DOHH2 (cell line): ENCODE measurements around the gene CEP112.

Experiments used
- H3F3A ChIP-seq: fragments of 200-600 bp; sonication (generic), shearing (Covaris generic); 2 replicates; pipeline ENCODE4 v1.6.0; 2016; ENCODE audit warnings: antibody characterized with exemption, mild to moderate bottlenecking; ENCODE audit not compliant: control insufficient read depth, insufficient read depth
- H3K27ac ChIP-seq: fragments of 200-600 bp; sonication (generic); 2 replicates; pipeline ENCODE4 v1.5.1; 2014; ENCODE audit warnings: low read depth, mild to moderate bottlenecking, low read length, moderate library complexity
- H3K27me3 ChIP-seq: fragments of 200-600 bp; sonication (generic); 2 replicates; pipeline ENCODE4 v1.6.1; 2014; ENCODE audit warnings: mild to moderate bottlenecking, low read length, mixed read lengths; ENCODE audit not compliant: control insufficient read depth
- H3K36me3 ChIP-seq: fragments of 200-600 bp; sonication (generic); 2 replicates; pipeline ENCODE4 v1.6.1; 2014; ENCODE audit warnings: mild to moderate bottlenecking, low read length, moderate library complexity, mixed read lengths; ENCODE audit not compliant: control insufficient read depth
- H3K4me1 ChIP-seq: fragments of 200-600 bp; sonication (generic); 2 replicates; pipeline ENCODE4 v1.6.1; 2014; ENCODE audit warnings: mild to moderate bottlenecking, low read length, mixed read lengths; ENCODE audit not compliant: control insufficient read depth
- H3K4me2 ChIP-seq: fragments of 200-600 bp; sonication (generic); 2 replicates; pipeline ENCODE4 v1.6.0; 2014; ENCODE audit warnings: mild to moderate bottlenecking, low read length, moderate library complexity
- H3K4me3 ChIP-seq: fragments of 200-600 bp; sonication (generic); 2 replicates; pipeline ENCODE4 v1.5.1; 2014; ENCODE audit warnings: mild to moderate bottlenecking, low read length, mixed read lengths
- H3K79me2 ChIP-seq: fragments of 200-600 bp; sonication (generic); 2 replicates; pipeline ENCODE4 v1.6.1; 2014; ENCODE audit warnings: mild to moderate bottlenecking, low read length, mixed read lengths; ENCODE audit not compliant: control insufficient read depth
- H3K9me2 ChIP-seq: fragments of 200-600 bp; sonication (generic); replicated peaks from 2 replicates; pipeline ENCODE4 v1.6.1; 2014; ENCODE audit warnings: mild to moderate bottlenecking, low read length, mixed read lengths; ENCODE audit not compliant: control insufficient read depth
- H3K9me3 ChIP-seq: fragments of 200-600 bp; sonication (generic); 2 replicates; pipeline ENCODE4 v1.6.1; 2014; ENCODE audit warnings: antibody characterized with exemption, low read length, mixed read lengths; ENCODE audit not compliant: control insufficient read depth, insufficient read depth
- H4K20me1 ChIP-seq: fragments of 200-600 bp; sonication (generic); 2 replicates; pipeline ENCODE4 v1.6.0; 2014; ENCODE audit warnings: low read depth, mild to moderate bottlenecking, antibody characterized with exemption, low read length, moderate library complexity; ENCODE audit not compliant: control insufficient read depth, insufficient read depth
- EZH2phosphoT487 ChIP-seq: fragments of 200-600 bp; sonication (generic); IDR thresholded peaks from 2 replicates; pipeline ENCODE4 v1.6.1; 2017; ENCODE audit warnings: borderline replicate concordance, mild to moderate bottlenecking, antibody characterized with exemption, low read length, moderate library complexity, mixed read lengths
- TF ChIP-seq, protein P1 (sequence below): fragments of 200-600 bp; sonication (generic); IDR thresholded peaks from one replicate; pipeline ENCODE4 v1.5.1; 2014; ENCODE audit warnings: antibody characterized with exemption, mild to moderate bottlenecking, low read depth, low read length; ENCODE audit not compliant: poor library complexity, severe bottlenecking

Gene CEP112

DNA sequence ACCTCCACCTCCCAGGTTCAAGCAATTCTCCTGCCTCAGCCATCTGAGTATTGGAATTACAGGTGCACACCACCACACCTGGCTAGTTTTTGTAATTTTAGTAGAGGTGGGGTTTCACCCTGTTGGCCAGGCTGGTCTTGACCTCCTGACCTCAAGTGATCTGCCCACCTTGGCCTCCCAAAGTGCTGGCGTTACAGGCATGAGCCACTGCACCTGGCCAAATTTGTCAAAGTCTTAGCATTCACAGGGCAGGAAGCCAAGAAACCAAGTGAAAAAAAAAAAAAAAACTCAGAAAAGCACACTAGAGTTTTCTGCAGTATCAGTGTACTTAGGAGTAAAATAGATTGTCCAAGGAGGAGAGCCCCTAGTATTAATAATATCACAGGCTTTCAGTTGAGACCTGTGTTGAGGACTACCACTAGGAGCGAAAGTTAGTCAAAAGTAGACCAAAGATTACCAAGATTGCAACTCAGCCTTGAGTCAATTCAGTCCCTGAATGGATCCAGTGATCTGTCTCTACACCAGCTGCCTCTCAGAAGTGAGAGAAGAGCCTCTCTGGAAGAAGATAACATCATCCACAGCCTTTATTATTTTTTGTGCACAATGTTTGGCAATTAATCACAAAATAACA is 159.7 kb downstream of the CEP112 start:
- no peaks in the 10 kb centered on the region for H3K27me3 ChIP-seq
- H3K79me2 ChIP-seq: no peaks in the 10 kb centered on the region
- H3K36me3 ChIP-seq: no peaks in the 10 kb centered on the region
- H3F3A ChIP-seq: no peaks in the 10 kb centered on the region
- no peaks in the 10 kb centered on the region for H3K9me2 ChIP-seq
- peaks cover 23% of the 10 kb centered on the region for H3K4me1 ChIP-seq
- no peak overlapping the region for H3K4me2 ChIP-seq
- TF ChIP-seq, protein P1, sequence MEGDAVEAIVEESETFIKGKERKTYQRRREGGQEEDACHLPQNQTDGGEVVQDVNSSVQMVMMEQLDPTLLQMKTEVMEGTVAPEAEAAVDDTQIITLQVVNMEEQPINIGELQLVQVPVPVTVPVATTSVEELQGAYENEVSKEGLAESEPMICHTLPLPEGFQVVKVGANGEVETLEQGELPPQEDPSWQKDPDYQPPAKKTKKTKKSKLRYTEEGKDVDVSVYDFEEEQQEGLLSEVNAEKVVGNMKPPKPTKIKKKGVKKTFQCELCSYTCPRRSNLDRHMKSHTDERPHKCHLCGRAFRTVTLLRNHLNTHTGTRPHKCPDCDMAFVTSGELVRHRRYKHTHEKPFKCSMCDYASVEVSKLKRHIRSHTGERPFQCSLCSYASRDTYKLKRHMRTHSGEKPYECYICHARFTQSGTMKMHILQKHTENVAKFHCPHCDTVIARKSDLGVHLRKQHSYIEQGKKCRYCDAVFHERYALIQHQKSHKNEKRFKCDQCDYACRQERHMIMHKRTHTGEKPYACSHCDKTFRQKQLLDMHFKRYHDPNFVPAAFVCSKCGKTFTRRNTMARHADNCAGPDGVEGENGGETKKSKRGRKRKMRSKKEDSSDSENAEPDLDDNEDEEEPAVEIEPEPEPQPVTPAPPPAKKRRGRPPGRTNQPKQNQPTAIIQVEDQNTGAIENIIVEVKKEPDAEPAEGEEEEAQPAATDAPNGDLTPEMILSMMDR: no peak
- TF ChIP-seq EZH2phosphoT487: no peak
- no peak overlapping the region for H3K27ac ChIP-seq
- H4K20me1 ChIP-seq: no peaks in the 10 kb centered on the region
- H3K4me3 ChIP-seq: no peak overlapping the region
- H3K9me3 ChIP-seq: no peaks in the 10 kb centered on the region

DNA sequence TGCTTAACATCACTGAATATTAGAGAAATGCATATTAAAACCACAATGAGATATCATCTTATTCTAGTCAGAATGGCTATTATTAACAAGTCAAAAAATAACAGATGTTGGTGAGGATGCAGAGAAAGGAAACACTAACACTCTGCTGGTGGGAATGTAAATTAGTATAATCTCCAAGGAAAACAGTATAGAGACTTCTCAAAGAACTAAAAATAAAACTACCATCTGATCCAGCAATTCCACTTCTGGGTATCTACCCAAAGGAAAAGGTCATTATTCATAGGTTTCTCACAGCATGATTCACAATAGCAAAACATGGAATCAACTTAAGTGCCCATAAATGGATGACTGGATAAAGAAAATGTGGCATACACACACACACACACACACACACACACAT is 166.4 kb downstream of the CEP112 start:
- no peaks in the 10 kb centered on the region for H3F3A ChIP-seq
- no peak overlapping the region for H3K4me2 ChIP-seq
- H3K4me1 ChIP-seq: peaks cover 5% of the 10 kb centered on the region; the same call in 1 of the 2 replicates
- H3K9me2 ChIP-seq: no peaks in the 10 kb centered on the region
- no peaks in the 10 kb centered on the region for H3K27me3 ChIP-seq
- no peak overlapping the region for H3K27ac ChIP-seq
- H3K9me3 ChIP-seq: peaks cover 19% of the 10 kb centered on the region; the same call in 1 of the 2 replicates
- H3K4me3 ChIP-seq: no peak overlapping the region
- no peaks in the 10 kb centered on the region for H3K79me2 ChIP-seq
- no peaks in the 10 kb centered on the region for H3K36me3 ChIP-seq
- TF ChIP-seq, protein P1: no peak
- no peak for TF ChIP-seq EZH2phosphoT487
- no peaks in the 10 kb centered on the region for H4K20me1 ChIP-seq

DNA sequence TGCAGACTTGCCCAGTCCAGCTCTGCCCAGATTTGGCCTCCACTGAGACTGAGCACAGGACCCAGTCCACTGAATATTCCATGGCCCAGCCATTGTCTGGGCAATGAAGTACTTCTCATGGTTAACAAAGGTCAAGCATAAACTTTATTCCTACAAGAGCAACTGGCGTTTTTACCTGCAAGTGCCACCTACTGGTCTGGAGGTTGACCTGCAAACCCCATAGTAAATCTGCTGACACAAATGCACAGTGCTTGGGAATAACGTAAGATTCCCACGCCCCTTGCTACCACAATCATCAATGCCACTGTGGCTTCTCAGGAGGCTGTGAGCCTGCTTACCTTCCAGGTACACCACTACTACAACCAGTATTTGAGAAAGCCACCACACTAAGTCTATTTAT is 170.2 kb downstream of the CEP112 start:
- TF ChIP-seq, protein P1: peak; percentile 29
- no peak for TF ChIP-seq EZH2phosphoT487
- no peaks in the 10 kb centered on the region for H3K9me2 ChIP-seq
- H3K27ac ChIP-seq: no peak overlapping the region
- H3K4me1 ChIP-seq: peaks cover 28% of the 10 kb centered on the region
- no peak overlapping the region for H3K4me2 ChIP-seq
- no peak overlapping the region for H3K4me3 ChIP-seq
- no peaks in the 10 kb centered on the region for H3K27me3 ChIP-seq
- no peaks in the 10 kb centered on the region for H3K79me2 ChIP-seq
- H3F3A ChIP-seq: no peaks in the 10 kb centered on the region
- H4K20me1 ChIP-seq: no peaks in the 10 kb centered on the region
- peaks cover 19% of the 10 kb centered on the region; the same call in 1 of the 2 replicates for H3K9me3 ChIP-seq
- H3K36me3 ChIP-seq: no peaks in the 10 kb centered on the region
